B cell (primary cell): Measurements from ENCODE around the gene NEK3. TPM values are rescaled to one million over a fixed set of nuclear protein-coding genes. Genes with fewer than 3 reads are reported as not detected.

Source experiments
- ATAC-seq: fragments of 200-7000 bp; cut with Tn5 transposase; one replicate; pipeline ENCODE4 v1.10.0; 2021; ENCODE audit warnings: low read depth, mild to moderate bottlenecking, moderate number of reproducible peaks, moderate library complexity
- CTCF ChIA-PET: fragments of 350-600 bp; sonication (Branson Sonifier 250); formaldehyde crosslinking; loops from one replicate; lab custom pipeline; 2021; ENCODE audit warnings: antibody characterized with exemption, inconsistent platforms; lab: Charles Lee
- POLR2A ChIA-PET: fragments of 350-600 bp; sonication (Branson Sonifier 250); formaldehyde crosslinking; loops from one replicate; lab custom pipeline; 2021; ENCODE audit warnings: antibody characterized with exemption; lab: Charles Lee
- DNase-seq: peaks from one replicate; pipeline ENCODE4 v3.0.0; 2013
- H2AFZ ChIP-seq: 2 replicates; pipeline ENCODE4 v1.6.1; 2012; ENCODE audit warnings: mild to moderate bottlenecking, low read depth, low read length; ENCODE audit not compliant: insufficient read depth, poor library complexity, severe bottlenecking
- H3K27ac ChIP-seq, 2 donors: 1 replicate in 1 of 2; 2 replicates in 1 of 2; pipeline ENCODE4 v1.5.1; 2012 to 2013; ENCODE audit warnings: low read length in 2 of 2, mild to moderate bottlenecking in 2 of 2, moderate library complexity in 1 of 2
- H3K27me3 ChIP-seq, 4 experiments: fragments of 200-600 bp in 1 of 4; sonication (generic) in 1 of 4; replicated peaks in 1 of 4; 1 replicate in 2 of 4; 2 replicates in 2 of 4; pipeline versions ENCODE4 v1.6.1 to v1.7.0; 2013 to 2016; ENCODE audit warnings: low read length in 3 of 4, mild to moderate bottlenecking in 2 of 4, mixed read lengths in 1 of 4, moderate library complexity in 1 of 4; ENCODE audit not compliant: insufficient read depth in 4 of 4, control insufficient read depth in 3 of 4; ENCODE audit errors: control extremely low read depth in 1 of 4
- H3K36me3 ChIP-seq, 2 experiments: replicated peaks in 1 of 2; 1 replicate in 1 of 2; 2 replicates in 1 of 2; pipeline versions ENCODE4 v1.6.1 to v1.7.1; 2013; ENCODE audit warnings: low read length in 1 of 2; ENCODE audit not compliant: insufficient read depth in 2 of 2, control insufficient read depth in 1 of 2; ENCODE audit errors: control extremely low read depth in 1 of 2, extremely low read depth in 1 of 2
- H3K4me1 ChIP-seq, 2 donors: fragments of 200-600 bp in 1 of 2; sonication (generic) in 1 of 2; 1 replicate in 1 of 2; 2 replicates in 1 of 2; pipeline versions ENCODE4 v1.5.1 to v1.6.1; 2013 to 2017; ENCODE audit warnings: low read length in 2 of 2; ENCODE audit not compliant: control insufficient read depth in 2 of 2, insufficient read depth in 2 of 2
- H3K4me2 ChIP-seq: replicated peaks from 2 replicates; pipeline ENCODE3; 2012; ENCODE audit warnings: mild to moderate bottlenecking, low read depth, low read length; ENCODE audit not compliant: poor library complexity, severe bottlenecking
- H3K4me3 ChIP-seq, 5 experiments: fragments of 200-600 bp in 1 of 5; sonication (generic) in 1 of 5; 1 replicate in 3 of 5; 2 replicates in 2 of 5; pipeline versions ENCODE4 v1.5.1 to v1.7.0; 2011 to 2016; ENCODE audit warnings: low read length in 4 of 5, mild to moderate bottlenecking in 4 of 5, low read depth in 2 of 5, control low read depth in 1 of 5, moderate library complexity in 1 of 5; ENCODE audit not compliant: insufficient read depth in 1 of 5; ENCODE audit errors: control extremely low read depth in 1 of 5, extremely low read depth in 1 of 5
- H3K79me2 ChIP-seq: fragments of 200-600 bp; sonication (generic); one replicate; pipeline ENCODE4 v1.6.0; 2016; ENCODE audit warnings: low read length; ENCODE audit not compliant: control insufficient read depth, insufficient read depth
- H3K9ac ChIP-seq: fragments of 200-600 bp; sonication (generic); 2 replicates; pipeline ENCODE4 v1.6.1; 2017; ENCODE audit warnings: mild to moderate bottlenecking, low read length, moderate library complexity
- H3K9me3 ChIP-seq, 3 donors: one replicate each; pipeline versions ENCODE4 v1.6.1 to v1.7.1; 2013; ENCODE audit warnings: low read length in 2 of 3; ENCODE audit not compliant: control insufficient read depth in 2 of 3, insufficient read depth in 1 of 3; ENCODE audit errors: control extremely low read depth in 1 of 3
- H4K20me1 ChIP-seq: 2 replicates; pipeline ENCODE4 v1.6.0; 2012; ENCODE audit warnings: mild to moderate bottlenecking, low read length; ENCODE audit not compliant: insufficient read depth, control insufficient read depth, poor library complexity, severe bottlenecking
- H3K27ac Mint-ChIP-seq: one replicate; pipeline ENCODE4 v1.8.0; 2021; ENCODE audit warnings: mixed read lengths
- H3K27me3 Mint-ChIP-seq: one replicate; pipeline ENCODE4 v1.8.0; 2021; ENCODE audit warnings: mixed read lengths
- H3K4me1 Mint-ChIP-seq: one replicate; pipeline ENCODE4 v1.8.0; 2021; ENCODE audit warnings: mixed read lengths
- H3K4me3 Mint-ChIP-seq: one replicate; pipeline ENCODE4 v1.8.0; 2021; ENCODE audit warnings: mixed read lengths
- H3K9me3 Mint-ChIP-seq: one replicate; pipeline ENCODE4 v1.8.0; 2022; ENCODE audit warnings: mixed read lengths; ENCODE audit not compliant: insufficient read depth
- EZH2 ChIP-seq: IDR thresholded peaks from 2 replicates; pipeline ENCODE4 v1.6.1; 2012; ENCODE audit warnings: borderline replicate concordance, low read depth, mild to moderate bottlenecking, moderate library complexity, low read length; ENCODE audit not compliant: insufficient read depth, poor library complexity, severe bottlenecking
- WGBS: methylation state at CpG from one replicate; pipeline ENCODE4 v1.1.5; 2013; ENCODE audit warnings: missing lambda C conversion rate; ENCODE audit not compliant: insufficient coverage; 5-methylcytosine and 5-hydroxymethylcytosine counted together
- intact Hi-C: fragments of 100-400 bp; cut with micrococcal nuclease; formaldehyde crosslinking; loops from one replicate; pipeline ENCODE4 v1.10.0; 2022
- polyA plus RNA-seq: library from polyadenylated mRNA; depleted of rRNA; stranded (reverse); fragments of >200 nt; gene quantifications from 2 replicates; pipeline ENCODE4 v1.2.3, GENCODE V29; 2012
- total RNA-seq, 2 donors: library from RNA; stranded (reverse); fragments of 120-200 nt in 1 of 2; gene quantifications; 1 replicate in 1 of 2; 2 replicates in 1 of 2; pipeline versions ENCODE4 v1.2.3 to v1.2.4, GENCODE V29; 2013 to 2022
- TF ChIP-seq, protein P1 (sequence below): fragments of 200-600 bp; IDR thresholded peaks from one replicate; pipeline ENCODE4 v1.8.0; 2022; ENCODE audit warnings: antibody characterized with exemption, mild to moderate bottlenecking

Gene NEK3
- total and polyA plus RNA-seq, 2 donors (not counting 1 experiment from before 2014, with no cell fraction given): 6.0 to 12.6 TPM

GRCh38 chr13:52112591-52112990, 46.8 kb downstream of the NEK3 start:
- Histone ChIP-seq H3K79me2 (no peaks in the 10 kb centered on the region), H4K20me1 (no peaks in the 10 kb centered on the region), H3K4me1 (no peaks in the 10 kb centered on the region), H3K9ac (no peak overlapping the region), H3K27ac (no peak overlapping the region), H3K36me3 (no peaks in the 10 kb centered on the region), H3K27me3 (peaks cover 0 to 9% (median 2%) of the 10 kb centered on the region in 4 experiments), H3K4me3 (no peak overlapping the region), H2AFZ (no peak overlapping the region), H3K4me2 (no peak overlapping the region), H3K9me3 (no peaks in the 10 kb centered on the region)
- intact Hi-C loops: no loop called here
- no peaks in the 10 kb centered on the region for H3K4me1 Mint-ChIP-seq
- H3K27ac Mint-ChIP-seq: no peak overlapping the region
- CTCF ChIA-PET: interaction anchor here (1.1 kb wide), 1 partner anchor 15 kb away, joined by 3 read pairs; no protein-coding TSS in a partner anchor
- TF ChIP-seq EZH2: no peak
- TF ChIP-seq, protein P1, sequence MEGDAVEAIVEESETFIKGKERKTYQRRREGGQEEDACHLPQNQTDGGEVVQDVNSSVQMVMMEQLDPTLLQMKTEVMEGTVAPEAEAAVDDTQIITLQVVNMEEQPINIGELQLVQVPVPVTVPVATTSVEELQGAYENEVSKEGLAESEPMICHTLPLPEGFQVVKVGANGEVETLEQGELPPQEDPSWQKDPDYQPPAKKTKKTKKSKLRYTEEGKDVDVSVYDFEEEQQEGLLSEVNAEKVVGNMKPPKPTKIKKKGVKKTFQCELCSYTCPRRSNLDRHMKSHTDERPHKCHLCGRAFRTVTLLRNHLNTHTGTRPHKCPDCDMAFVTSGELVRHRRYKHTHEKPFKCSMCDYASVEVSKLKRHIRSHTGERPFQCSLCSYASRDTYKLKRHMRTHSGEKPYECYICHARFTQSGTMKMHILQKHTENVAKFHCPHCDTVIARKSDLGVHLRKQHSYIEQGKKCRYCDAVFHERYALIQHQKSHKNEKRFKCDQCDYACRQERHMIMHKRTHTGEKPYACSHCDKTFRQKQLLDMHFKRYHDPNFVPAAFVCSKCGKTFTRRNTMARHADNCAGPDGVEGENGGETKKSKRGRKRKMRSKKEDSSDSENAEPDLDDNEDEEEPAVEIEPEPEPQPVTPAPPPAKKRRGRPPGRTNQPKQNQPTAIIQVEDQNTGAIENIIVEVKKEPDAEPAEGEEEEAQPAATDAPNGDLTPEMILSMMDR: no peak
- H3K27me3 Mint-ChIP-seq: peaks cover 30% of the 10 kb centered on the region
- 100% methylated on average over 1 of the region's 1 CpG for WGBS
- ATAC-seq (no peak), DNase-seq (no peak)
- H3K9me3 Mint-ChIP-seq: no peaks in the 10 kb centered on the region
- no peak overlapping the region for H3K4me3 Mint-ChIP-seq
- POLR2A ChIA-PET: no interaction called here

DNA sequence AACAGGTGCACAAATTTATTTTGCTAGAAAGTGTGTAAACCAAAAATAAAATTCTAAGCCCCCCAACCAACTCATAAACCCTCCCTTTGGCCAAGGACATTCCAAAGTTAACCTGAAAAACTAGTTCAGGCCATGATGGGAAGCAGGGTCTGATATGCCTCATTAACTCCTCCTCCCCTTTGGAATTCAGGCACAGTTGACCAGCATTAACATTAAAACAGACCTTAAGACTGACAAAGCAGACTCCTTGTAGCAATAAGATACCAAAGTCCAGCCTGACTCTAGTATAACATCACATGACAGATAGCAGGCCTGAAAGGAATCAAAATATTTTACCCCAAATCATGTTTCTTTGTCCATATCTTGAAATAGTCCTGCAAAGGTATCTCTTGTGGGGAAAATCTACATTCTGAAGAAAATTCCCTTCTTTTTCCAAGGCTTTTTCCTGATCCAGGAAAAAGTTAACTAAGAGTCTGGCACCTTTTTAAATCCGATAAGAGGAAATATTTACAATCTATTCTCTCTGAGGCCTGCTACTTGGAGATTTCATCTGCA, 50.2 kb downstream of the NEK3 start:
- Histone ChIP-seq H3K4me2 (no peak overlapping the region), H2AFZ (no peak overlapping the region), H3K9ac (no peak overlapping the region), H3K27ac (no peak overlapping the region), H3K9me3 (no peaks in the 10 kb centered on the region), H4K20me1 (no peaks in the 10 kb centered on the region), H3K79me2 (no peaks in the 10 kb centered on the region), H3K27me3 (peaks cover 0 to 7% (median 2%) of the 10 kb centered on the region in 4 experiments), H3K4me1 (no peaks in the 10 kb centered on the region), H3K4me3 (no peak overlapping the region), H3K36me3 (no peaks in the 10 kb centered on the region)
- ChIA-PET CTCF (no interaction called here), POLR2A (no interaction called here)
- Mint-ChIP-seq H3K27me3 (peaks cover 19% of the 10 kb centered on the region), H3K4me3 (no peak overlapping the region), H3K9me3 (no peaks in the 10 kb centered on the region), H3K4me1 (no peaks in the 10 kb centered on the region), H3K27ac (no peak overlapping the region)
- WGBS: 100% methylated on average over 1 of the region's 1 CpG
- intact Hi-C loops: no loop called here
- DNase-seq (no peak), ATAC-seq (no peak)
- TF ChIP-seq, protein P1: no peak
- TF ChIP-seq EZH2: no peak
